ENCODE data around the gene NBL1. TPM values are rescaled to one million over a fixed set of nuclear protein-coding genes. Genes with fewer than 3 reads are reported as not detected.

NBL1 gene
- total RNA-seq, 1 experiment from 2014 or later, result 36.9 TPM

DNA sequence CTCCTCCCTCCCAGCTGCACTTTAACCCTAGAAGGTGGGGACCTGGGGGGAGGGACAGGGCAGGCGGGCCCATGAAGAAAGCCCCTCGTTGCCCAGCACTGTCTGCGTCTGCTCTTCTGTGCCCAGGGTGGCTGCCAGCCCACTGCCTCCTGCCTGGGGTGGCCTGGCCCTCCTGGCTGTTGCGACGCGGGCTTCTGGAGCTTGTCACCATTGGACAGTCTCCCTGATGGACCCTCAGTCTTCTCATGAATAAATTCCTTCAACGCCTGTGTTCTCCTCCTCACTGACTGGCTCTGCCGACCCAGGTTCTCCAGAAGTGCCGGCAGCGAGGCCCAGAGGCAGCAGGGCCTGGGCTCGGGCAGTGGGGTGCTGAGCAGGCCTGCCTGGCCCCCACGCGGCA lies 14.1 kb downstream of the NBL1 start:
- H3K36me3 ChIP-seq (ENCODE audit: low read depth), result no peaks in the 10 kb centered on the region
- no peak overlapping the region for H3K4me2 ChIP-seq
- H4K20me1 ChIP-seq (ENCODE audit: insufficient read depth), result peaks cover 4% of the 10 kb centered on the region
- H3K79me2 ChIP-seq (ENCODE audit: low read depth), result no peaks in the 10 kb centered on the region
- ChIA-PET CTCF (no interaction called here), POLR2A (ENCODE audit: unreplicated experiment) (no interaction called here)
- no peak for TF ChIP-seq EZH2 (IDR thresholded peaks at IDR 0.05; ENCODE audit: low read depth)
- TF ChIP-seq, protein P1, sequence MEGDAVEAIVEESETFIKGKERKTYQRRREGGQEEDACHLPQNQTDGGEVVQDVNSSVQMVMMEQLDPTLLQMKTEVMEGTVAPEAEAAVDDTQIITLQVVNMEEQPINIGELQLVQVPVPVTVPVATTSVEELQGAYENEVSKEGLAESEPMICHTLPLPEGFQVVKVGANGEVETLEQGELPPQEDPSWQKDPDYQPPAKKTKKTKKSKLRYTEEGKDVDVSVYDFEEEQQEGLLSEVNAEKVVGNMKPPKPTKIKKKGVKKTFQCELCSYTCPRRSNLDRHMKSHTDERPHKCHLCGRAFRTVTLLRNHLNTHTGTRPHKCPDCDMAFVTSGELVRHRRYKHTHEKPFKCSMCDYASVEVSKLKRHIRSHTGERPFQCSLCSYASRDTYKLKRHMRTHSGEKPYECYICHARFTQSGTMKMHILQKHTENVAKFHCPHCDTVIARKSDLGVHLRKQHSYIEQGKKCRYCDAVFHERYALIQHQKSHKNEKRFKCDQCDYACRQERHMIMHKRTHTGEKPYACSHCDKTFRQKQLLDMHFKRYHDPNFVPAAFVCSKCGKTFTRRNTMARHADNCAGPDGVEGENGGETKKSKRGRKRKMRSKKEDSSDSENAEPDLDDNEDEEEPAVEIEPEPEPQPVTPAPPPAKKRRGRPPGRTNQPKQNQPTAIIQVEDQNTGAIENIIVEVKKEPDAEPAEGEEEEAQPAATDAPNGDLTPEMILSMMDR (conservative IDR thresholded peaks at IDR 0.05), result no peak
- no TSS peak for BruUV-seq (replicated peaks)
- no peak overlapping the region for H2AFZ ChIP-seq
- no peak overlapping the region for H3K4me3 ChIP-seq
- no peak overlapping the region for H3K27ac ChIP-seq
- intact Hi-C loops (cut with micrococcal nuclease; ENCODE audit: unreplicated experiment), result no loop called here
- H3F3A ChIP-seq (ENCODE audit: insufficient read depth, low read depth), result peaks cover 25% of the 10 kb centered on the region
- H3K27me3 ChIP-seq (ENCODE audit: insufficient read depth, low read depth), result no peaks in the 10 kb centered on the region
- DNase-seq, result no peak
- no peaks in the 10 kb centered on the region for H3K9me3 ChIP-seq (ENCODE audit: insufficient read depth, low read depth)
- H3K9me2 ChIP-seq (ENCODE audit: insufficient read depth), result no peaks in the 10 kb centered on the region
- H3K4me1 ChIP-seq (replicated peaks; ENCODE audit: insufficient read depth), result peaks cover 15% of the 10 kb centered on the region

DNA sequence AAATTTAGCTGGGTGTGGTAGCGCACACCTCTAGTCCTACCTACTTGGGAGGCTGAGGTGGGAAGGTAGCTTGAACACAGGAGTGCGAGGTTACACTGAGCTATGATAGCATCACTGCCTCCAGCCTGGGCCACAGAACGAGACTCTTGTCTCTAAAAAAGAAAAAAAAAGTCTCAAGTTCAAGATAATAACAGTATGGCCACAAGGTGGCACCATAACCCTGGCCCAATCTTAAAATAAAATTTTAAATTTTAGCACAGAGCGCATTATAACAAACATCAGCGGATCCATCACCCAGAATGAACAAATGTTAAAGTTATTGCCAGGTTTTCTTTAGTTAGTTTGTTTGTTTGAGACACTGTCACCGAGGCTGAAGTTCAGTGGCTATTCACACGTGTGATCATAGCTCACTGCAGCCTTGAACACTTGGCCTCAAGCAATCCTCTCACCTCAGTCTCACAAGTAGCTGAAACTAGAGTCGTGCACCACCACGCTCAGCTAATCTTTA lies 17.7 kb downstream of the NBL1 start:
- intact Hi-C loops (cut with micrococcal nuclease; ENCODE audit: unreplicated experiment), result loop anchor here (2.0 to 5.0 kb wide), 3 partner anchors 43 to 491 kb away; no protein-coding TSS in a partner anchor
- TF ChIP-seq, protein P1 (conservative IDR thresholded peaks at IDR 0.05), result peak; percentile 72
- TF ChIP-seq EZH2 (IDR thresholded peaks at IDR 0.05; ENCODE audit: low read depth), result no peak
- DNase-seq, result peak in 1 of 2 experiments; percentile 28
- H2AFZ ChIP-seq, result no peak overlapping the region
- H3K27me3 ChIP-seq (ENCODE audit: insufficient read depth, low read depth), result no peaks in the 10 kb centered on the region
- no peaks in the 10 kb centered on the region for H3K79me2 ChIP-seq (ENCODE audit: low read depth)
- no peaks in the 10 kb centered on the region for H3K4me1 ChIP-seq (replicated peaks; ENCODE audit: insufficient read depth)
- CTCF ChIA-PET, result interaction anchor here (0.7 to 1.7 kb wide), 3 partner anchors 9 to 43 kb away, joined by 3 to 7 read pairs (median 5); no protein-coding TSS in a partner anchor
- POLR2A ChIA-PET (ENCODE audit: unreplicated experiment), result interaction anchor here (0.6 kb wide), 1 partner anchor 1259 kb away, joined by 9 read pairs; no protein-coding TSS in a partner anchor
- BruUV-seq (replicated peaks), result no TSS peak
- H3F3A ChIP-seq (ENCODE audit: insufficient read depth, low read depth), result peaks cover 5% of the 10 kb centered on the region; the same call in 1 of the 2 replicates
- no peak overlapping the region for H3K27ac ChIP-seq
- no peak overlapping the region for H3K4me3 ChIP-seq
- no peaks in the 10 kb centered on the region for H3K36me3 ChIP-seq (ENCODE audit: low read depth)
- no peaks in the 10 kb centered on the region for H4K20me1 ChIP-seq (ENCODE audit: insufficient read depth)
- H3K4me2 ChIP-seq, result no peak overlapping the region
- no peaks in the 10 kb centered on the region for H3K9me2 ChIP-seq (ENCODE audit: insufficient read depth)
- no peaks in the 10 kb centered on the region for H3K9me3 ChIP-seq (ENCODE audit: insufficient read depth, low read depth)

DNA sequence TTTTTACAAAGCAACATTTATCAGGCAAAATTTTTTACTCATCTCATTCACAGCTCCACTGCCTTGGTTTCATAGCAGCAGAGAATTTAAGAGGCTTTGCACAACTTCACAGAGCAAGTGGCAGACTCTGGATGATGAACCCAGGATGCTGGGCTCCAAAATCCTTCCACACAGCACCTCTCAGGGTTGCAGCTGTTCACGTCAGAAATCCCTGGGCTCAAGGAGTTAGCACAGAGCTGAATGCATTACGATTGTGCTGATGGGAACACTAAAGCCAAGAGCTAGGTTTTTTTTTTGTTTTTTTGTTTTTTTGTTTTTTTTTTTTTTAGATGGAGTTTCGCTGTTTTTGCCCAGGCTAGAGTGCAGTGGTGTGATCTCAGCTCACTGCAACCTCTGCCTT lies 18.2 kb downstream of the NBL1 start:
- CTCF ChIA-PET, result interaction anchor here (0.6 to 1.7 kb wide), 4 partner anchors 8 to 139 kb away, joined by 3 to 7 read pairs (median 4); no protein-coding TSS in a partner anchor
- H3K9me3 ChIP-seq (ENCODE audit: insufficient read depth, low read depth), result no peaks in the 10 kb centered on the region
- TF ChIP-seq, protein P1 (conservative IDR thresholded peaks at IDR 0.05), result no peak
- no peak for TF ChIP-seq EZH2 (IDR thresholded peaks at IDR 0.05; ENCODE audit: low read depth)
- no peaks in the 10 kb centered on the region for H3K4me1 ChIP-seq (replicated peaks; ENCODE audit: insufficient read depth)
- no peaks in the 10 kb centered on the region for H4K20me1 ChIP-seq (ENCODE audit: insufficient read depth)
- no peak overlapping the region for H3K4me3 ChIP-seq
- POLR2A ChIA-PET (ENCODE audit: unreplicated experiment), result no interaction called here
- H3K27ac ChIP-seq, result no peak overlapping the region
- no peaks in the 10 kb centered on the region for H3K79me2 ChIP-seq (ENCODE audit: low read depth)
- BruUV-seq (replicated peaks), result no TSS peak
- H3K4me2 ChIP-seq, result no peak overlapping the region
- H3K9me2 ChIP-seq (ENCODE audit: insufficient read depth), result no peaks in the 10 kb centered on the region
- peaks cover 5% of the 10 kb centered on the region; the same call in 1 of the 2 replicates for H3F3A ChIP-seq (ENCODE audit: insufficient read depth, low read depth)
- H3K36me3 ChIP-seq (ENCODE audit: low read depth), result no peaks in the 10 kb centered on the region
- no peak for DNase-seq
- no peak overlapping the region for H2AFZ ChIP-seq
- intact Hi-C loops (cut with micrococcal nuclease; ENCODE audit: unreplicated experiment), result loop anchor here (5.0 kb wide), 2 partner anchors 255 to 490 kb away; no protein-coding TSS in a partner anchor
- no peaks in the 10 kb centered on the region for H3K27me3 ChIP-seq (ENCODE audit: insufficient read depth, low read depth)

Measured in PC-9 (cell line).